CD14-positive monocyte (primary cell): Measurements from ENCODE around the gene RAMACL. TPM values are rescaled to one million over a fixed set of nuclear protein-coding genes. Genes with fewer than 3 reads are reported as not detected.

Experiments used
- DNase-seq, 3 donors: peaks; one replicate each; pipeline ENCODE4 v3.0.0-alpha.2; 2011 to 2022
- H2AFZ ChIP-seq: 2 replicates; pipeline ENCODE4 v1.6.0; 2012; ENCODE audit warnings: mild to moderate bottlenecking, low read depth, low read length, inconsistent platforms; ENCODE audit not compliant: insufficient read depth, poor library complexity, severe bottlenecking
- H3K27ac ChIP-seq, 2 donors: 1 replicate in 1 of 2; 2 replicates in 1 of 2; pipeline ENCODE4 v1.5.1; 2012 to 2013; ENCODE audit warnings: low read length in 2 of 2, control low read depth in 1 of 2, inconsistent platforms in 1 of 2, low read depth in 1 of 2, mild to moderate bottlenecking in 1 of 2
- H3K27me3 ChIP-seq, 2 donors: one replicate each; pipeline versions ENCODE4 v1.6.0 to v1.6.1; 2011 to 2013; ENCODE audit warnings: low read length in 2 of 2; ENCODE audit not compliant: control insufficient read depth in 2 of 2, insufficient read depth in 2 of 2
- H3K36me3 ChIP-seq, 2 donors: replicated peaks in 1 of 2; 1 replicate in 1 of 2; 2 replicates in 1 of 2; pipeline versions ENCODE4 v1.5.1 to v1.6.1; 2012 to 2013; ENCODE audit warnings: low read length in 2 of 2, control low read depth in 1 of 2, inconsistent platforms in 1 of 2, mild to moderate bottlenecking in 1 of 2; ENCODE audit not compliant: insufficient read depth in 2 of 2, control insufficient read depth in 1 of 2
- H3K4me1 ChIP-seq, 2 donors: 1 replicate in 1 of 2; 2 replicates in 1 of 2; pipeline versions ENCODE4 v1.5.1 to v1.6.1; 2012 to 2013; ENCODE audit warnings: low read length in 2 of 2, control low read depth in 1 of 2, inconsistent platforms in 1 of 2, mild to moderate bottlenecking in 1 of 2, moderate library complexity in 1 of 2; ENCODE audit not compliant: insufficient read depth in 2 of 2, control insufficient read depth in 1 of 2
- H3K4me2 ChIP-seq: replicated peaks from 2 replicates; pipeline ENCODE3; 2012; ENCODE audit warnings: low read length, moderate library complexity, mild to moderate bottlenecking; ENCODE audit not compliant: poor library complexity, severe bottlenecking; ENCODE audit errors: extremely low read depth
- H3K4me3 ChIP-seq, 3 experiments: fragments of 200-600 bp in 1 of 3; sonication (generic) in 1 of 3; replicated peaks in 1 of 3; 1 replicate in 2 of 3; 2 replicates in 1 of 3; pipeline ENCODE4 v1.5.1; 2011 to 2013; ENCODE audit warnings: low read length in 3 of 3, mild to moderate bottlenecking in 3 of 3, control low read depth in 2 of 3, low read depth in 2 of 3, inconsistent platforms in 1 of 3, moderate library complexity in 1 of 3
- H3K79me2 ChIP-seq: 2 replicates; pipeline ENCODE4 v1.6.0; 2012; ENCODE audit warnings: mild to moderate bottlenecking, control low read depth, inconsistent platforms, low read length, moderate library complexity; ENCODE audit not compliant: insufficient read depth
- H3K9ac ChIP-seq: 2 replicates; pipeline ENCODE4 v1.6.0; 2017; ENCODE audit warnings: low read length, mild to moderate bottlenecking; ENCODE audit not compliant: insufficient read depth, poor library complexity, severe bottlenecking
- H3K9me3 ChIP-seq, 2 donors: replicated peaks in 1 of 2; 1 replicate in 1 of 2; 2 replicates in 1 of 2; pipeline versions ENCODE4 v1.5.1 to v1.6.1; 2012 to 2013; ENCODE audit warnings: low read length in 2 of 2, control low read depth in 1 of 2; ENCODE audit not compliant: control insufficient read depth in 1 of 2, insufficient read depth in 1 of 2
- H4K20me1 ChIP-seq: 2 replicates; pipeline ENCODE4 v1.6.0; 2012; ENCODE audit warnings: mild to moderate bottlenecking, low read length, control low read depth, moderate library complexity; ENCODE audit not compliant: insufficient read depth
- H3K27ac Mint-ChIP-seq, 7 donors: one replicate each; pipeline ENCODE4 v1.8.0; 2020; ENCODE audit warnings: mild to moderate bottlenecking in 7 of 7, mixed read lengths in 7 of 7, moderate library complexity in 6 of 7, inconsistent platforms in 2 of 7
- H3K27me3 Mint-ChIP-seq, 3 donors: one replicate each; pipeline ENCODE4 v1.8.0; 2021 to 2022; ENCODE audit warnings: low read depth in 3 of 3, mild to moderate bottlenecking in 3 of 3, mixed read lengths in 3 of 3, moderate library complexity in 3 of 3, inconsistent platforms in 1 of 3
- H3K36me3 Mint-ChIP-seq, 2 donors: one replicate each; pipeline ENCODE4 v1.8.0; 2020; ENCODE audit warnings: mixed read lengths in 2 of 2, inconsistent platforms in 1 of 2, mild to moderate bottlenecking in 1 of 2
- H3K4me1 Mint-ChIP-seq: one replicate; pipeline ENCODE4 v1.8.0; 2020; ENCODE audit warnings: mild to moderate bottlenecking, mixed read lengths
- H3K4me3 Mint-ChIP-seq, 2 donors: one replicate each; pipeline ENCODE4 v1.8.0; 2020; ENCODE audit warnings: mild to moderate bottlenecking in 2 of 2, mixed read lengths in 2 of 2, moderate library complexity in 1 of 2
- H3K9me3 Mint-ChIP-seq, 7 donors: one replicate each; pipeline ENCODE4 v1.8.0; 2020 to 2022; ENCODE audit warnings: mixed read lengths in 7 of 7, mild to moderate bottlenecking in 6 of 7, moderate library complexity in 6 of 7, inconsistent platforms in 2 of 7
- CTCF ChIP-seq: fragments of 200-600 bp; IDR thresholded peaks from one replicate; pipeline ENCODE4 v1.8.0; 2022; ENCODE audit warnings: antibody characterized with exemption, mild to moderate bottlenecking
- WGBS: methylation state at CpG from one replicate; pipeline ENCODE4 v1.1.5; 2013; ENCODE audit warnings: missing lambda C conversion rate; ENCODE audit not compliant: insufficient coverage; 5-methylcytosine and 5-hydroxymethylcytosine counted together
- intact Hi-C, 2 donors: fragments of 100-400 bp; cut with micrococcal nuclease; formaldehyde crosslinking; loops; one replicate each; pipeline versions ENCODE4 v1.15.0 to v1.15.1; 2023
- polyA plus RNA-seq, 3 donors: library from polyadenylated mRNA; depleted of rRNA in 1 of 3; unstranded in 2 of 3; stranded (reverse) in 1 of 3; fragments of 300-500 nt in 2 of 3; fragments of >200 nt in 1 of 3; fragmentation: Illumina TruSeq in 2 of 3; gene quantifications; 1 replicate in 2 of 3; 2 replicates in 1 of 3; pipeline ENCODE4 v1.2.3, GENCODE V29; 2012 to 2021

Gene RAMACL
- polyA plus RNA-seq, 3 donors, result 0.05 to 0.33 (median 0.11) TPM

GRCh38 chr6:166595949-166596348 is 9.5 kb upstream of the RAMACL start:
- Mint-ChIP-seq H3K36me3 (no peaks in the 10 kb centered on the region), H3K27me3 (peaks cover 3 to 10% (median 4%) of the 10 kb centered on the region in 3 donors)

GRCh38 chr6:166595061-166595780 is 8.7 kb upstream of the RAMACL start:
- no peaks in the 10 kb centered on the region for H3K36me3 Mint-ChIP-seq
- Histone ChIP-seq H3K4me3 (no peak overlapping the region), H3K9ac (no peak overlapping the region), H3K9me3 (no peaks in the 10 kb centered on the region), H3K4me2 (no peak overlapping the region), H3K79me2 (no peaks in the 10 kb centered on the region), H4K20me1 (no peaks in the 10 kb centered on the region), H3K27me3 (no peaks in the 10 kb centered on the region), H3K27ac (no peak overlapping the region), H2AFZ (no peak overlapping the region), H3K4me1 (peaks cover 32 to 34% of the 10 kb centered on the region in 2 donors), H3K36me3 (no peaks in the 10 kb centered on the region)
- intact Hi-C loops, result no loop called here
- H3K27ac Mint-ChIP-seq, result no peak overlapping the region
- no peaks in the 10 kb centered on the region for H3K9me3 Mint-ChIP-seq
- WGBS, result 98% methylated on average over 10 of the region's 13 CpGs
- peaks cover 35% of the 10 kb centered on the region for H3K4me1 Mint-ChIP-seq
- H3K4me3 Mint-ChIP-seq, result no peak overlapping the region
- no peak for DNase-seq
- TF ChIP-seq CTCF, result no peak
- H3K27me3 Mint-ChIP-seq, result peaks cover 1 to 10% (median 3%) of the 10 kb centered on the region in 3 donors

More at GRCh38 chr6:166595949-166596348, 9.5 kb upstream of the RAMACL start:
- H3K9me3 ChIP-seq, result no peaks in the 10 kb centered on the region
- H3K4me2 ChIP-seq, result no peak overlapping the region
- Mint-ChIP-seq H3K4me3 (no peak overlapping the region), H3K9me3 (no peaks in the 10 kb centered on the region), H3K4me1 (peaks cover 28% of the 10 kb centered on the region), H3K27ac (no peak overlapping the region)
- intact Hi-C loops, result no loop called here
- H2AFZ ChIP-seq, result no peak overlapping the region
- no peaks in the 10 kb centered on the region for H3K27me3 ChIP-seq
- no peaks in the 10 kb centered on the region for H3K79me2 ChIP-seq
- H3K4me1 ChIP-seq, result peaks cover 25 to 26% of the 10 kb centered on the region in 2 donors
- WGBS, result 100% methylated on average over 5 of the region's 6 CpGs
- H3K9ac ChIP-seq, result no peak overlapping the region
- no peaks in the 10 kb centered on the region for H3K36me3 ChIP-seq
- H3K4me3 ChIP-seq, result no peak overlapping the region
- DNase-seq, result no peak
- no peaks in the 10 kb centered on the region for H4K20me1 ChIP-seq
- no peak for TF ChIP-seq CTCF
- H3K27ac ChIP-seq, result no peak overlapping the region
